GM12874 (cell line): Measurements from ENCODE around the gene NOX5.

Source experiments
- CTCF ChIP-seq: IDR thresholded peaks from 2 replicates; pipeline ENCODE4 v1.5.1; 2011; ENCODE audit warnings: low read depth, mild to moderate bottlenecking, control low read depth, low read length, moderate library complexity; ENCODE audit not compliant: insufficient read depth

NOX5 gene

GRCh38 chr15:69046781-69047180 lies 32.3 kb downstream of the NOX5 start:
- TF ChIP-seq CTCF = no peak

- no peak for TF ChIP-seq CTCF
These were observed 35.5 kb downstream of the NOX5 start for GRCh38 chr15:69049976-69050375.

- no peak for TF ChIP-seq CTCF
These were observed 40.8 kb downstream of the NOX5 start for GRCh38 chr15:69055251-69055650.

- no peak for TF ChIP-seq CTCF
These were observed 41.9 kb downstream of the NOX5 start for GRCh38 chr15:69056365-69056764.

- peak; percentile 73 for TF ChIP-seq CTCF
These were observed 44.5 kb downstream of the NOX5 start for GRCh38 chr15:69058830-69059556.

- no peak for TF ChIP-seq CTCF
These were observed 45.1 kb downstream of the NOX5 start for GRCh38 chr15:69059557-69059943.

- no peak for TF ChIP-seq CTCF
These were observed 45.6 kb downstream of the NOX5 start for GRCh38 chr15:69060041-69060481.
